GOT3 (cell line): ENCODE measurements around the gene NKD1.

Experiments used
- DNase-seq: peaks from one replicate; lab custom pipeline; 2025; ENCODE audit warnings: mixed read lengths; lab: John Stamatoyannopoulos, UW

NKD1 gene

DNA sequence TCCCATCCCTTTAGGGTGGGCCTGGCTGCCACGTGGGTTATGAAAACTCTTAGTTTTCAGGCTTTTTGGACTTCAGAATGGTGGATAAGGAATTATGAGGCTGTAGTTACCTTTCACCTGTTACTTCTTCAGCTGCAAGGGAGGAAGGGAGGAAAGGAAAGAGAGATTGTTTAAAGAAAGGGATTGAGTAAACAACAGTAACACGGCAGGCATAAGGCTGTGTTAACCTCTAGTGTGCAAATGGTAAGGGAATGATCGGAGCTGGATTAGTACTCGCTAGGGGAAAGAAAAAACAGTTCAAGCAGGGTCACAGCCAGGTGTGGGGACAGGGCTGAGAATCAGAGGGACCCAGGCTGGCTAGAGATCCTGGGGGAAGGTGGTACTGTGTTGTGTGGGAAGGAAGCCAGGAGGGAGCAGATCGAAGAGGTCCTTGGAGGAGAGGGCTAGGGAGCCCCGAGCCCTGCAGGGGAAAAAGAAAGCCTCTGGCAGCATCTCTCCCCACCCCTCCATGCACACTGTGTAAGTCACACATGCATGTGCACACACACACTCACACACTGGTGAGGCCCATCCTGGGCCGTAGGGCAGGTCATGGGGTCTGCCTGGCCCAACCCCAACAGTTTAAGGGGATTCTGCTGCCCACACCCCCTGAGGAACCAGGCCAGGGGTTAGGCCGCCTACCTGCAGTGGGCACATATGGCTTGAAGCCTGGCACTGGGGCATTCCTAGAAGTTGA is 83.2 kb downstream of the NKD1 start:
- DNase-seq = no peak

DNA sequence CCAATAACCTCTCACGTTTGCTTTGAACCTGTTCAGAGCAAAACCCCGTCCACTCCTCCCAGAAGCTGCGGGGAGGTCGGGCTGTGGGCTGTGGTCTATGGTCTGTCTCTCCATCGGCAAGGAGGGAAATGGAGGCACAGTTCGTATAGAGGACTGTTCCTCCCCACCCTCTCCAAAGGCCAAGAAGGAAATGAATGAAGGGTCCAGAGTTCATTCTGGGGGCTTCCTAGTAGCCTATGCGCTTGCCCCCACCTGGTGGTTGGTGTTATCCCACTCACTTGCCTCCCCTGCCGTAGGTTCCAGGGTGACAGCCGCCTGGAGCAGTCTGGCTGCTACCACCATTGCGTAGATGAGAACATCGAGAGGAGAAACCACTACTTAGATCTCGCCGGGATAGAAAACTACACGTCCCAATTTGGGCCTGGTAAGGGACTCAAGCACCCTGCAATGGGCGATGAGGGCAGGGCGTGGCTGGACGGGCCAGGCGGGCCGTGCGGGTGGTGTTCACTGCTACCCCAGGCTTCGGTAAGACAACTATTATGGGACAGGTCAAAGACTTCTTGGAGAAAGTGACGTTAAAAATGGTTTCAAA is 83.9 kb downstream of the NKD1 start:
- no peak for DNase-seq

DNA sequence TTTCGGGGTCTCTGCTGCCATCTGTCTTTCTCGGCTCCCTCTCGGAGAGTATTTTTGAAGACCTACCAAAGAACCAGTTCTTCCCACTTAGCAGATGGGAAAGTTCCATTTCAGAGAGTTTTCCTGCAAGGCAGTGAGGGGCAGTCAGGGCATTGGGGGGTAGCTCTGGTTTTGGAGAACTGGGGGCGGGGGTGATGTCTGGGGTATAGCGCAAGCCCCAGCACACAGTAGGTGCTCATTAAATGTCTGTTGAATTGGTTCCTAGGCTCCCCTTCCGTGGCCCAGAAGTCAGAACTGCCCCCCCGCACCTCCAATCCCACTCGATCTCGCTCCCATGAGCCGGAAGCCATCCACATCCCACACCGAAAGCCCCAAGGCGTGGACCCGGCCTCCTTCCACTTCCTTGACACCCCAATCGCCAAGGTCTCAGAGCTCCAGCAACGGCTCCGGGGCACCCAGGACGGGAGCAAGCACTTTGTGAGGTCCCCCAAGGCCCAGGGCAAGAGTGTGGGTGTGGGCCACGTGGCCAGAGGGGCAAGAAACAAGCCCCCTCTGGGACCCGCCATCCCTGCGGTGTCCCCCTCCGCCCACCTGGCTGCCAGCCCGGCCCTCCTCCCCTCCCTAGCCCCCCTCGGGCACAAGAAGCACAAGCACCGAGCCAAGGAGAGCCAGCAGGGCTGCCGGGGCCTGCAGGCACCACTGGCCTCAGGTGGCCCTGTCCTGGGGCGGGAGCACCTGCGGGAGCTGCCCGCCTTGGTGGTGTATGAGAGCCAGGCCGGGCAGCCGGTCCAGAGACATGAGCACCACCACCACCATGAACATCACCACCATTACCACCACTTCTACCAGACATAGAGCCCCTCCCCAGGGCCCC is 85.0 kb downstream of the NKD1 start:
- no peak for DNase-seq

DNA sequence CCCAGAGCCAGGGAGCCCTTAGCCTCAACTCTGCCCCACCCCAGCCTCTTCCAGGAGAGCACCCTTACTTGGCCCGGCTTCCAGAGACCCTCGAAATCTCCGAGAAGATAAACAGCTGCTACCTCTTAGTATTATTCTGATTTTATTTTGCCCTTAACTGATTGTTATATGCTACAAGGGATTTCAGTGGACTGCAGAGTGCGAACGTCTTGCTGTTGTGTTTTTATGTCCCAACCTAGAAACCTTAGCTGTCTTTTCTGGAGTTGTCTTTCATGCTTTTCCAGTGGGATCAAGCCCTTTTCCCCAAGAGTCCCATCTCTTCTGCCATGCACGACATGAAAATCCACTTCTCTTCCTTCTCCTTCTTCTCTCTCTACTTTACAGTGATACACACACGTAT is 85.9 kb downstream of the NKD1 start:
- no peak for DNase-seq

DNA sequence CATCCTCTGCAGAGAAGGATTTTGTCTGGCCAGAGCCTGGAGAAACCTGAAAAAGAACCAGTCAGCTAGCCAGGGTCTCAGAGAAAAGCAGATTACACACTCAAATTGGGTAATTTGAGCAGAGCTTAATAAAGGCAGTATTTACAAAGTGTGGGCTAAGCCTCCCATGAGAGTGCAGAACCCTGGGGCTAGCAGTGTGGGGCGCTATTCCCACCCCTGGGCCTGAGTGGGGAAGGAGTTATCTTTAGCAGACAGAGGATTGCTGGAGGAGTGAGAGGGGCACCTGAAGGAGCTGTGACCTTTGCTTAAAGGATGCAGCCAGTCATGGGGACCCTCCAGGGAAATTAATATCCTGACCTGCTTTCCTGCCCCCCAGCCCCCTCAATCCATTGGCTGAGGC is 86.8 kb downstream of the NKD1 start:
- DNase-seq = no peak

DNA sequence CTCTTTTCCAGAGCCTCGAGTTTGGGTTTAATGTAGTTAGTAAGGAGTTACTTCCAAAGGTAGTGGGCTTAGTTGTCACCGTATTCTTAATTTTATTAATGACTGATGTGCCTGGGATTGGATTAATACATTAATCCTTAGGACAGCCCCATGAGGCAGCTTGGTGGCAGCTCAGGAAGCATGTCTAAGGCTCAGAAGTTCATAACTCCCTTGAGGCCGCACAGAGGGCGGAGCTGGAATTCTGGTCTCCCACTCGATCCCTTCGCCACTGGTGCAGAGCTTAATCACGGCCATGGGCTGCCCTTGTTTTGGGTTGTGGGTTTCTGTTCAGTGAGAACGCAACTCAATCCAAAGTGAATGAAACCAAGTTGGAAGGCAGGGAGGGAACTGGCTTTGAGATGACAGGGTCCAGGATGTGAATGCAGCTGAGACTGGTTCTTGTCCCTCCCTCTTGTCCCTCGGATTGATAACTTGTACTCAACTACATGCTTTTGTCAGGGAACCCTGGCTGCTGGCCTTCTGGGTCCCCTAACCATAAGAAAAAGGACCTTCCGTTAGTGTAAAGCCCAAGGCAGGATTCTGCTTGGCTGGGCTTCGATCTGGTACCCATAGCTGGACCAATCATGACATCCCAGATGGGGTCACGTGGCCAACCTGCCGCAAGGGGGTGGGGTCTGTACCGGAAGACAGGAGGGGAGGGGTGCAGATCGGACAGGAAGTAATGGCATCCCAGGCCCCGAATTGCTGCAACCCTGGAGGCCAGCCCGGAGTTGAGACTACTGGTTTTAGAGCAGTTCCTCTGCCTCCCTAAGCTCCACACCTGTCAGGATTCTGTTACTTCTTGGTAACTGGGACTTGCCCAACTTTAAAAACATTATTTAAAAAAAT is 87.6 kb downstream of the NKD1 start:
- DNase-seq = no peak

DNA sequence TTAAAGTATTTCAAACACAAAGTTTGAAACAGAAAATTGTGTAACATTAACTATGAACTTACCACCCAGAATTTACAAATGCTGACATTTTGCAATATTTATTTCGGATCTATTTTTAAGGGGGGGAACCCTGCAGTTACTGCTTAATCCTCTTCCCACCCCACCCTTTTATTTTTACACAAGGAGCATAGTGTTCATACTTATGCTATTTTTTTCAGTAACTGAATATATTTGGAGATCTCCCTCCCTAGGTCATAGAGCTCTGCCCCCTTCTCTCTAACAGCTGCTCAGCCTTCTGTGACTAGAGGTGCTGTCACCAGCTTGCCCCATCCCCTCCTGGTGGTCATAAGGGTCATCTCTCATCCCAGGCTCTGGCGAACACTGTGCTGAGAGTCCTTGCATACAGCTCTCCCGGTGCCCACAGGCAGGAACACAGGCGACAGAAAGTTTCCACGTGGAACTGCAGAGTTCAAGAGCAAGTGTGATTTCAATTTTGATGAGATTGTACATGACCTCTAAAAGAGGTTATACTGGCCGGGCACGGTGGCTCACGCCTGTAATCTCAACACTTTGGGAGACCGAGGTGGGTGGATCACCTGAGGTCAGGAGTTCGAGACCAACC is 88.7 kb downstream of the NKD1 start:
- no peak for DNase-seq

DNA sequence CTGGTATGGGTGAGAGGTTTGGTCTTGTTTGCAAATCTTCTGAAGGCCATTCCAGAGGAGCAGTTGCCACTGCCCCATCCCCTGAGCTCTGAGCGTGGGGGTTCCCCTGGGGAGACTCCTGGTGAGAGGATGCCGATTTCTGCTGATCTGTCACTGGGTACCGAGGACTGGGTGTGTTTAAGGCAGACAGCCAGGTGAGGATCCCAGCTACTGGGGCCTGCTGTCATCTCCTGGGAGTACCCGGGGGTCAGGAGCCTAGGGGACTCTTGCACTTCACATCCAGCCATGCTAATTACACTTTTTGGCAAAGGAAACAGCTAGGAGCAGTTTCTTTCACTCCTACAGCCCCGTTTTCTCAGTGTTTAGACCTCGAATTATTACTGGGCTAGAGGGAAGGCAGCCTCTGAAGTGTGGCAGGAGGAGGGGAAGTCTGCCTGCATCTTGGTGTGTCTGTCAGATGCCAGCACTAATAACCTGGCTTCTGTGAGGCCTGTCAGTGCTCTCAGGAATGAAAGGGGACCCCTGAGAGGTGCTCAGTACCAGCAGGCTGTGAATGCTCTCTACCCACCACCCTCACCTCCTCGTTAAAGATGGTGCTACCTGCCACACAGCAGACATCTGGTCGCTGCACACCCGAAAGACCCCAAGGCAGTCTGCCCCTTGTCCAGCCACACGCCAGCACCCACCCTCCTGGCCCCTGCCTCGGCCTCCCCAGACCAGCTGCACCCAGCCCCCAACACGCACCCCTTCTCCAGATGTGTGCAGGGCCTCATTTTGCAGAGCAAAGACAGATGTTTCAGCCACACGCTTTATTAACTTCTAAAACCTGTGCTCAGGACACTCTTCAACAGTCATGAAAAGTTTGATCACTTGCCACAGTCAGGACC is 89.8 kb downstream of the NKD1 start:
- no peak for DNase-seq

DNA sequence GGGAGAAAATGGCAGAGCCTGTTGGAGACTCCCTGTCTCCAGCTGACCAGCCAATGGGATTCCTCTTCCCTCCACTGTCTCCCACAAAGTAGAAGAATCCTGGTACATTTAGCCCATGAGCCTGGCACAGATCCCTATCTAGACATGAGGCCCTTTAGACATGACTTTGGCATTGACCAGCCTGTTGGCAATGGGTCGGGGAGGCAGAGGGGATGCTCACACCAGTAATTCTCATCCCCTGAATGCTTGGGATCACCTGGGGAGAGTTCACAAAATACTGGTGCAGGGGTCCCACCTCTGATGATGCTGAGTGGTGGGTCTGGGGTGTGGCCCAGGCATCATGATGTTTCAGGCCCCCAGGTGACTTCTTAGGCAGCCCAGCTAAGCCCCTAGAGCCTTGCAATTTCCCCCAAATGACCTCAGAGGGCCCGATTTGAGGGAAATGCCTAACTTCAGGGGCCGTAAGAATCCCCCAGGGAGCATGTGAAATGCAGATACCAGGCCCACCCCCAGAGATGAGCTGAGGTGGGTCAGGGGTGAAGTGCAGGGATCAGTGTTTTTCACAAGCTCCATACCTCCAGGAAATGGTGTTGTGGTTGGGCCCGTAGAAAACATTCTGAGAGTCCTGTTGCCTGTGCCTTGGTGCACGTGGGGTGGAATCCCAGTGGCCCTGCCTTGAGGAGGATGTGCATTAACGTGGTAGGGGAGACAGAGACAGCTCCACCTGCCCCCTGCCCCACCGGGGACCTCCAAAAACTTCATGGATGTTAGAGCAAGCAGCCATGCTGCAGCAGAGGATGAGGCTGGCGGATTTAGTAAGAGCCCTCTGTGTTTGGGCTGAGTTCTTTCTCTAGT is 90.8 kb downstream of the NKD1 start:
- DNase-seq = no peak

DNA sequence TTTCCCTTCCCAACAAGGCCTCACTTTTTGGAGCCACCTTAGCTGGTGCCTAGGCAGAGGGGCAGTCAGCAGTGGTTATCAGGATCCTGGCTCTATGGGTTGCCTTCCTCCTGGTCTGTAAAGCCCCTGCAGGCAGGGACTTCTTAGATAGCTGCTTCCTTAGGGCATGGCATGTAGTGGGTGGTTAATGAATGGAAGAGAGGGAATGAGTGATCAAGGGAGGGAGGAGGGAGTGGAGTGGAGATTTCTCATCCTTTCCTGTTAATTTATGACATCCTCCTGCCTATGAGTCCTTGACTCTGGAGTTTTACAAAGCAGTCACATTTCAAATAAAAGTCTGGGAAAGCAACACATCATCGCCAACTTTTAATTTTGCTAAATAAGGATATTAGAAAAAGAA is 92.2 kb downstream of the NKD1 start:
- no peak for DNase-seq

DNA sequence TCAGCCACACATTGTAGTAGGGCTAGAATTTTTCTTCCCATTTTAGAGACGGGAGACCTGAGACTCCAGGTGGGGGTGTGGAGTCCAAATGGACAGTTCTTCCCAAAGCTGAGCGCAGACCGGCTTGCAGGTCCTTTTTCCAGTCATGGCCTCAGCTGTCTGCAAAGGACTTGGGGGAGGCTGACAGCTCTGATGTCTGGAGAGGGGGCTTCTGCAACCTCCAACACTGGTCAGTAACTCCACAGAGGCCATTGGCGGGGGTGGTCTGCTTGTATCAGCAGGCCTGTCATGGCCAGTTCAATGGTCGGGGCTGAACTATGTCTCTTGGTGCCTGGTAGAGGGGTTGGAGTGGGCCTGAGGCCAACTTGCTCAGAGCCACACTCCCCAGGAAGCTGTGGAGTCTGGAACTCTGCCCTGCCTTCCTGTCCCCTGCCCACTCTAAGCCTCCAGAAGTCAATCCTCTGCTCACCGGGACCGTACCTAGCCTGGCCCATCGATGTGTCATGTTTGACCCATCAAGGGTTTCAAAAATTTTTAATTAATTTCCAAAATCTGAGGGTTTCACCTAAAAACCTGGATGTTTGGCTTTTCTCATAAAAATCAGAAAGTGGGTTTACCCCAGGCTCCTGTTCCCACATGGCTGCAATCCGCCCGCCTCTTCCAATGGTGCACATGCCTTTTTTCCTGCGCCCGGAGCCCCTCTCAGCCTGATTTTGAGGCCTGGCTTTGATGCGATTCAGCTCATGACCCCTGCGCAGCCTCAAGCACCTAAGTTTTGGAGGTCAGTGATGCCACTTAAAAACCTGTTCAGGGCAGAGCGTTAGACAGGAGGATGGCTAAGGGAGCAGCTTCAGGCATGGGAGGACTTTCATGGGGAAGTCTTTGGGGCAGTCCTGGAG is 93.0 kb downstream of the NKD1 start:
- DNase-seq = no peak

DNA sequence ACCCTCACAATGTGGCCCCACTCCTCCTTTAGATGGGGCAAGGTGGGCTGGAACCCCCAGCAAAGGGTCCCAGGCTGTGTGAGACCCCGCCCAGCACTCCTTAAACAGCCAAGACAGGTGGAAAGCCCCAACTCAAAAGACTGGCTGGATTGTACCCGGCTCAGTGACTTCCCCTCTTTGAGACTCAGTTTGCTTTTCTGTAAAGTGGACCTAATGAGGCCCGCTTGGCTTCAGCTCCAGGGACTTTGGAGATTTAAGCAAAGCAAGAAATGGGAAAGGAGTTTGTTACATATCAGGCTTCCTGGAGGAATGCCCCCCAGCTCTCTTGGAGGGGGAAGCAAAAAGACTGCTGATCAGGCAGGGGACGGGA is 93.6 kb downstream of the NKD1 start:
- no peak for DNase-seq

DNA sequence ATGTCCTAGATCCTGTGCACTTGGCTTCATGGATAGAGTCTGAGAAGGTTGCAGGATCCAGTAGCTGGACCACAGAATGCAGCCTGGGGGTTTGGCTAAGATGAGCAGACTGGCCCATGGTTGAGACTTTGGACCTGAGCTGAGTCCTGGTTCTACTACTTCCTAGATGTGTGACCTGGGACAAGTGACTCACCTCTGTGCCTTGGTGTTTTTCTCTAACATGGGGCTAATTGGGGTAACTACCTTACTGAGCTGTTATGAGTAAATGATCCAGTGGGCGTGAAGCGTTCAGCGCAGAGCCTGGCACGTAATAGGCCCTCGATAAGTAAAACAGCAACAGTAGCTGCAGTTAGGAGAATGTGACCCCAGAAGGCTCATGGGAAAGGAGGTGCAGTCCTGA is 94.2 kb downstream of the NKD1 start:
- DNase-seq = no peak

DNA sequence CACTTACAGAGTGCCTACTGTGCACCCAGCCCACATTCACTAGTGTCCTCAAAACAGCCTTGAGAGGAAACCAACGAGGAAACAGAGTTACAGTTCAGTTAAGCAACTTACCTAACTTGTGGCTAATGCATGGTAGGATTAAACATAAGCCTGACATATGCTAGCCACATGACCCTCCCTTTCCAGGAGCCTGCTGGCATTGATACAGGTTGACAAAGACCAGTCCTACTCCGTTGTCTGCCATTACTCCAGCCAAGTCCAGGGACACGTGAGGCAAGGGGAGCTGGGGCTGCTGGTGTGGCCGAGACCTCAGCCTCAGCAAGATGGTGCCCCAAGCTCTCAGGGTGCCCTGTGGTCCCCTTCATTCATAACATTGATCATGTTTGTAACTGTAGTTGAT is 95.0 kb downstream of the NKD1 start:
- no peak for DNase-seq

DNA sequence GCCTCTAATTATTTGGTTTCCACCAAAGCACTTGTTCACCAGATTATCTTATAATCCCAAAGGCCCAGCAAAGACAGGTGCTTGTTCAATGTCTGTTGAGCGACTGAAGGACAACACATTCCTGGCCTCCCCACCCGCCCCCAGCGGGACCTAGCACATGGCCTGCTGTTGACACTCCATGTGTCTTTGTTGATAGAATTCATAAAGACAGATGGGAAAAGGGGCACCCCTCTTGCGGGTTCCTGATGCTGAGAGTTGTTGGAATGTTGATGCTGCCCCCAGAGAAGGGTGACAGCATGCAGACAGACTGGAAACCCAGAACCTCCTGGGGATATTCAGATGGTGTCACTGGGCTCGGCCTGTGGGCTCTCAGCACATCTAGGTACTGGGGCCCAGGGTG is 96.0 kb downstream of the NKD1 start:
- no peak for DNase-seq

DNA sequence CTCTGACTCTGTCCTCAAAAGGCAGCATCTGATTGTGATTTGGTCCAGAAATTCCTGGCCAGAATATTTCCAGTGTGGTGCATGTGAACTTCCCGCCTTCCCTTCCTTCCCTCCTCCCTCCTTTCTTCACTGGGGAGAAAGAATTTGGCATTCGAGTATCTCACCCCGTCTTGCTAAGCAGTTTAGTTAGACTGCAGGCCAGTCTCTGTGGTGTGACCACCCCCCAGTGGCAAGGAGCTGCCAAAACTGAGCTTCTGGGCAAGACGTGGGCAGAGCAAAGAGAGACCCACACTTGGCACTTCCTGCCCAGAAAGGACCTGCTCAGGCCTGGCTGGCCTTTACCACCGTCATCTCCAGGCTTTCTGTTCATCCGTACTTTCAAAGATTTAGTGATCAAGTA is 96.5 kb downstream of the NKD1 start:
- no peak for DNase-seq

DNA sequence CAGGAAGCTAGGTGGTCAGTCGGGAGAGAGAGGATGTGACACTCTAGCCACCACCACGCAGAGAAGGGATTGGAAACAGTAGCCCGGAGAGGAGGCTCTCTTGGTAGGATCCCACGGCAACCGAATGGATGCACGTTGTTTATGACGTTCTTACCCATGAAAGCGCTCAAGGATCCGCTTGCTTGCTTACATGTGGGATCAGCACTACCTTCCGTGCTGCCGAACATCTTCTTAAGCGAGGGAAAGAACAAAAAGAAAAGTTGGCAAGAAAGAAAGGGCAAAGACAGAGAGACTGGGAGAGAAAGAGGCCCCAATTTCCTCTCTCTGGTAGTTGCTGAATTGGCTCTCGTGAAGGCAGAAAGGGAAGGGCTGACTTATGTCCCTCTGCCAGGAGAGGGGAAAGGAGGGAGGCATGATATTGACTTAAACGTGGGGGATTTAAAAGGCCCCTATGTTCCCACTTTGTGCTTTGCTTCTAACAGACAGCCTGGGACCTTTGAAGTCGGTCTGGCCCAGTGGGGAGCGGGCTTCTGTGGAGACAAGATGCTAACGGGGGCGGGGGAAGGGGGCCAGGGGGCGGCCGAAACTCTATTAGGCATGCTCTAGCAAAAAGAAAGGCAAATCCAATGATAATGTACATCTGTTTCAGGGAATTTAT is 97.5 kb downstream of the NKD1 start:
- DNase-seq = no peak

DNA sequence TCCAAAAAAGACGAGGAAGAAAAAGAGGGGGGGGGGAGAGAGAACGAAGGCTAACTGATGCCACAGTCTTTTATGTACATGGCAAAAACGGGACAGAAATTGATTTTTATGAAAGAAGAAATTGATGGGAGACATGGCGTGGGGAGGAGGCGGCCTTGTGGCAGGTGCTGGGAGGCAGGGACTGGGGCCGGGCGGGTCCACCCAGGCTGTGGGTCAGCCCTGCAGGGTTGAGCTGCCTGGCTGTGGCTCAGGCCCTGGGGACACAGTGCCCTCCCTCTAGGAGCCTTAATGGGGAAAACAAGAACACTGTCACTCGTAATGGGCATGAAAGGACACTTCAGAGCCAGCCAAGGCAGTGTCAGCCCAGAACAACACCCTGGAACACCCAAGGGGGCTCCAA is 98.1 kb downstream of the NKD1 start:
- no peak for DNase-seq
